Measurements from ENCODE around the gene SUMF2. TPM values are rescaled to one million over a fixed set of nuclear protein-coding genes. Genes with fewer than 3 reads are reported as not detected.
"Not testable (repeated sequence)": the region's sequence is repeated elsewhere in the genome, so short reads cannot be mapped to it uniquely, and the experiment has no call there.

Gene SUMF2
- total RNA-seq (10 to 100 TPM; 42.7 to 50.0 (median 44.4) TPM), polyA plus RNA-seq (39.8 TPM)
- long read RNA-seq, donor 1, transcript SUMF2-204 (8 exons, 1,683 nt) = minor isoform, 5 of 105 reads
- long read RNA-seq, donor 1, transcript SUMF2-211 (7 exons, 1,771 nt) = minor isoform, 6 of 105 reads
- long read RNA-seq, donor 1, transcript SUMF2-208 (9 exons, 2,052 nt) = major isoform, 70 of 105 reads
- long read RNA-seq, donor 1, transcript SUMF2-205 (10 exons, 1,171 nt) = minor isoform, 5 of 105 reads
- long read RNA-seq, donor 1, partial matches to known transcripts = 2 of 105 reads
- long read RNA-seq, donor 1, other reads (novel, unspliced or antisense) = 14 of 105 reads
- long read RNA-seq, donor 2, transcript SUMF2-208 (9 exons, 2,052 nt) = major isoform, 22 of 30 reads
- long read RNA-seq, donor 2, partial matches to known transcripts = 0 of 30 reads
- long read RNA-seq, donor 2, other reads (novel, unspliced or antisense) = 2 of 30 reads
- long read RNA-seq, donor 3, transcript SUMF2-208 (9 exons, 2,052 nt) = major isoform, 133 of 213 reads
- long read RNA-seq, donor 3, transcript SUMF2-204 (8 exons, 1,683 nt) = minor isoform, 12 of 213 reads
- long read RNA-seq, donor 3, transcript SUMF2-207 (8 exons, 1,792 nt) = minor isoform, 7 of 213 reads
- long read RNA-seq, donor 3, transcript SUMF2-205 (10 exons, 1,171 nt) = minor isoform, 7 of 213 reads
- long read RNA-seq, donor 3, partial matches to known transcripts = 7 of 213 reads
- long read RNA-seq, donor 3, other reads (novel, unspliced or antisense) = 36 of 213 reads
- long read RNA-seq, donor 4, transcript SUMF2-208 (9 exons, 2,052 nt) = major isoform, 20 of 30 reads
- long read RNA-seq, donor 4, partial matches to known transcripts = 1 of 30 reads
- long read RNA-seq, donor 4, other reads (novel, unspliced or antisense) = 3 of 30 reads

GRCh38 chr7:56063882-56064625 lies at the start of gene SUMF2:
Gene SUMF2, plus strand, starts transcription at chr7:56064286. Its CDS starts 26 bp downstream, at chr7:56064312.
- H3K4me3 ChIP-seq (ENCODE audit: low read length) = peak within 1 kb of the TSS; percentile 53
- ATAC-seq (peak; percentile 99), DNase-seq (peak; percentile 93 to 98 (median 97))
- no peaks in the 10 kb centered on the region for H3K9me3 ChIP-seq (ENCODE audit: control insufficient read depth, low read length)
- no peaks in the 10 kb centered on the region for H3K27me3 ChIP-seq (ENCODE audit: control insufficient read depth, insufficient read depth)
- intact Hi-C loops (cut with DNase I) = no loop called here
- H3K27ac ChIP-seq (ENCODE audit: low read length) = peak within 1 kb of the TSS; percentile 81
- no peaks in the 10 kb centered on the region for H3K4me1 ChIP-seq (ENCODE audit: control insufficient read depth, insufficient read depth, low read length)
- WGBS = under 1% methylated on average over 49 of the region's 49 CpGs

DNA sequence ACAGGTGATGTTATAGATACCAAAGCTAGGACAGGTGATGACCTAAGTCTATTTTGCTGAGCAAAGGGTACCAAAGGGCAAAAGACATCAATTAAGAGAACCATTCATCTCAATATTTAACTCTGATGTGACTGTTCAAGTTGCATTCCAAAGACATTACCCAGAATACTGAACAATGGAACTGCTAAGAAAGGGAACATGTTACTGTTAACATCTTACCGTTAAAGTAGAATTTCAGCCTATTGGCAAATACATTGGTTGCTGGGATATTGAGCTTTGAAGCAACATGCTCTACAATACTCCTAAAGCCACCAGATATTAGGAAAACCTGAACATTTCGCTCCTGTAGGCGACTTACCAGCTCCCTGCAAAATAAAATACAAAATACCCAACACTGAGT lies 47.1 kb upstream of the SUMF2 start:
- DNase-seq; H3K27ac ChIP-seq (ENCODE audit: low read length); H3K27me3 ChIP-seq (ENCODE audit: control insufficient read depth, insufficient read depth); H3K9me3 ChIP-seq (ENCODE audit: control insufficient read depth, low read length); H3K4me1 ChIP-seq (ENCODE audit: control insufficient read depth, insufficient read depth, low read length); ATAC-seq; intact Hi-C loops (cut with DNase I); H3K4me3 ChIP-seq (ENCODE audit: low read length): not testable (repeated sequence)
- WGBS = 93% methylated on average over 3 of the region's 3 CpGs

DNA sequence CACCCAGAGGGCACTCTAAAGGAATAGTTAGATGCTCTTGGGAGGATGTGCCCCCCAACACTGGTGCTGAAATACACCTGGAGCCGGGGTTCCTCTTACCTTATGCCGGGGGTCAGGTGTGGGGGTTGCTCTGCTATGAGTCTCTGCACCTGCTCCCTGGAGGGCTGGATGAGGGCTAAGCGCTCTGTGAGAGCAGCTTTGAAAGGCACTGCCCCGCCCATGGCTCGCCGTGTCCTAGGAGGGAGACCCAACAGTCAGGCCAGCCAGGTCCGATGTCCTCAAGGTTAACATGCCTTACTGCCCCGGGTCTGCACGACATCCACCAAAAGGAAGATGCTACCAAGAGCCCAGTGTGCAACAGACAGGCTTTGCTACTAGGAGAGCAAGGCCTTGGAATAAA lies 44.6 kb upstream of the SUMF2 start:
- intact Hi-C loops (cut with DNase I) = no loop called here
- 76% methylated on average over 9 of the region's 9 CpGs for WGBS
- Histone ChIP-seq H3K27me3 (ENCODE audit: control insufficient read depth, insufficient read depth) (no peaks in the 10 kb centered on the region), H3K4me3 (ENCODE audit: low read length) (no peak overlapping the region), H3K27ac (ENCODE audit: low read length) (no peak overlapping the region), H3K9me3 (ENCODE audit: control insufficient read depth, low read length) (no peaks in the 10 kb centered on the region), H3K4me1 (ENCODE audit: control insufficient read depth, insufficient read depth, low read length) (no peaks in the 10 kb centered on the region)
- ATAC-seq (no peak), DNase-seq (no peak)

DNA sequence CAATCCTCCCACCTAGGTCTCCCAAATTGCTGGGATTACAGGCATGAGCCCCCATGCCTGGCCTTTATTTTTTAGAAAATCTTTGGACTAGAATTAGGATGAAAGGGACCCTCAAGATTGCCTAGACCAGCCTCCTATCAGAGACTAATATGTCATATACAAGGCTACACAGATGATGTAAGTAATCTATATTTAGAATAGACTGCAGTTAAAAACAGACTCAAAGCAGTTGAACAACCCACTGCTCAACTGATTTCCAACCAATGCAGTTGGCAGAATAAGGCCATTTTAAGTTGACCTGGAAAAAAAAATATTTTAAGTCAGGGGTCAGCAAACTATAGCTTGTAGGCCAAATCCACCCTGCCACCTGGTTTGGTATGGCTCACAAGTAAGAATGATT lies 40.6 kb upstream of the SUMF2 start:
- H3K27ac ChIP-seq (ENCODE audit: low read length) = no peak overlapping the region
- H3K4me3 ChIP-seq (ENCODE audit: low read length) = no peak overlapping the region
- no peaks in the 10 kb centered on the region for H3K9me3 ChIP-seq (ENCODE audit: control insufficient read depth, low read length)
- H3K4me1 ChIP-seq (ENCODE audit: control insufficient read depth, insufficient read depth, low read length) = no peaks in the 10 kb centered on the region
- H3K27me3 ChIP-seq (ENCODE audit: control insufficient read depth, insufficient read depth) = no peaks in the 10 kb centered on the region
- DNase-seq (no peak), ATAC-seq (no peak)
- intact Hi-C loops (cut with DNase I) = no loop called here

GRCh38 chr7:56026538-56026937 lies 37.5 kb upstream of the SUMF2 start:
- no peak for ATAC-seq
- Histone ChIP-seq H3K4me1 (ENCODE audit: control insufficient read depth, insufficient read depth, low read length) (no peaks in the 10 kb centered on the region), H3K9me3 (ENCODE audit: control insufficient read depth, low read length) (no peaks in the 10 kb centered on the region), H3K4me3 (ENCODE audit: low read length) (no peak overlapping the region), H3K27me3 (ENCODE audit: control insufficient read depth, insufficient read depth) (no peaks in the 10 kb centered on the region), H3K27ac (ENCODE audit: low read length) (no peak overlapping the region)
- WGBS = 99% methylated on average over 2 of the region's 2 CpGs
- intact Hi-C loops (cut with DNase I) = no loop called here
- no peak for DNase-seq

DNA sequence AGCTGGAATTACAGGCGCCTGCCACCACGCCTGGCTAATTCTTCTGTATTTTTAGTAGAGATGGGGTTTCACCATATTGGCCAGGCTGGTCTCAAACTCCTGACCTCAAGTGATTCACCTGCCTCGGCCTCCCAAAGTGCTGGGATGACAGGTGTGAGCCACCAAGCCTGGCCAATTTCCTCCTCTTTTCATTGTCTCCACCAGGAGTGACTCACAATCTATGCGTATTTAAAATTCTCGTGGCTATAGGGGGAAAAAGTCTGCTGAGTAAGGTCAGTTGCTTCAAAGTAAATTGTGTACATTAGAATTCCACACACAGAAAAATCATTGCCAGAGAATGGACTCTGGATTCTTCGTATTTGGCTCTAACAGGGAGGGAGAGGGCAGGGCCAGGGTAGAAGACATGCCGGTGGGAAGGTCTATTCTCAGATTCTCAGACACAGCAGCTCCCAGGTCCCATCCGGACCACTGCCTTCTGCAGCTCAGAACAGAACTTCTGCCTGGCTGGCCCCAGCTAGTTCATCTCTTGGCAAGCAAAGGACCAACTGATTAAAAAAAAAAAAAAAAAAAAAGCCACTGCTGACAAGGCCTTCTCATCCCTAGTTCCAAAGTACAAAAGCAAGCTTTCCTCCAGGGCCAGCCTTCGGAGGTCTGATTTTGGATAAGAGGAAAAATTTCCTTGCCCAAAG lies 35.0 kb upstream of the SUMF2 start:
- H3K27ac ChIP-seq (ENCODE audit: low read length) = no peak overlapping the region
- H3K4me3 ChIP-seq (ENCODE audit: low read length) = no peak overlapping the region
- no peaks in the 10 kb centered on the region for H3K4me1 ChIP-seq (ENCODE audit: control insufficient read depth, insufficient read depth, low read length)
- WGBS = 95% methylated on average over 9 of the region's 9 CpGs
- intact Hi-C loops (cut with DNase I) = no loop called here
- DNase-seq (no peak), ATAC-seq (no peak)
- no peaks in the 10 kb centered on the region for H3K9me3 ChIP-seq (ENCODE audit: control insufficient read depth, low read length)
- no peaks in the 10 kb centered on the region for H3K27me3 ChIP-seq (ENCODE audit: control insufficient read depth, insufficient read depth)

- Histone ChIP-seq H3K4me3 (ENCODE audit: low read length) (no peak overlapping the region), H3K4me1 (ENCODE audit: control insufficient read depth, insufficient read depth, low read length) (no peaks in the 10 kb centered on the region), H3K9me3 (ENCODE audit: control insufficient read depth, low read length) (no peaks in the 10 kb centered on the region), H3K27me3 (ENCODE audit: control insufficient read depth, insufficient read depth) (no peaks in the 10 kb centered on the region), H3K27ac (ENCODE audit: low read length) (no peak overlapping the region)
- intact Hi-C loops (cut with DNase I) = no loop called here
- ATAC-seq (no peak), DNase-seq (no peak)
- 95% methylated on average over 8 of the region's 8 CpGs for WGBS
These were observed 33.7 kb upstream of the SUMF2 start for GRCh38 chr7:56030340-56030739.

- DNase-seq; H3K4me3 ChIP-seq (ENCODE audit: low read length); H3K9me3 ChIP-seq (ENCODE audit: control insufficient read depth, low read length); H3K27me3 ChIP-seq (ENCODE audit: control insufficient read depth, insufficient read depth); ATAC-seq; H3K4me1 ChIP-seq (ENCODE audit: control insufficient read depth, insufficient read depth, low read length); H3K27ac ChIP-seq (ENCODE audit: low read length); intact Hi-C loops (cut with DNase I): not testable (repeated sequence)
- 90% methylated on average over 8 of the region's 8 CpGs for WGBS
These were observed 32.5 kb upstream of the SUMF2 start for GRCh38 chr7:56031556-56031955.

- not testable (repeated sequence) for H3K4me1 ChIP-seq (ENCODE audit: control insufficient read depth, insufficient read depth, low read length); H3K27me3 ChIP-seq (ENCODE audit: control insufficient read depth, insufficient read depth)
- 96% methylated on average over 7 of the region's 7 CpGs for WGBS
These were observed 31.5 kb upstream of the SUMF2 start for GRCh38 chr7:56032578-56032977.

GRCh38 chr7:56033671-56034432 lies 30.2 kb upstream of the SUMF2 start:
- intact Hi-C loops (cut with DNase I) = no loop called here
- no peaks in the 10 kb centered on the region for H3K4me1 ChIP-seq (ENCODE audit: control insufficient read depth, insufficient read depth, low read length)
- H3K27me3 ChIP-seq (ENCODE audit: control insufficient read depth, insufficient read depth) = no peaks in the 10 kb centered on the region
- peak overlapping the region; percentile 74 for H3K4me3 ChIP-seq (ENCODE audit: low read length)
- H3K27ac ChIP-seq (ENCODE audit: low read length) = peak overlapping the region; percentile 15
- no peaks in the 10 kb centered on the region for H3K9me3 ChIP-seq (ENCODE audit: control insufficient read depth, low read length)
- DNase-seq (peak; percentile 39 to 82 (median 80)), ATAC-seq (peak; percentile 89 to 92)
- WGBS = 1% methylated on average over 27 of the region's 27 CpGs

More at GRCh38 chr7:56032578-56032977, 31.5 kb upstream of the SUMF2 start:
- DNase-seq; intact Hi-C loops (cut with DNase I); ATAC-seq; H3K9me3 ChIP-seq (ENCODE audit: control insufficient read depth, low read length); H3K4me3 ChIP-seq (ENCODE audit: low read length); H3K27ac ChIP-seq (ENCODE audit: low read length): not testable (repeated sequence)

All from right cardiac atrium (tissue), 5 donors.